Stromal cell of bone marrow (primary cell): ENCODE measurements around the gene DHX57.
"Not testable (repeated sequence)": the region's sequence is repeated elsewhere in the genome, so short reads cannot be mapped to it uniquely, and the experiment has no call there.

Experiments used
- DNase-seq: peaks from one replicate; pipeline ENCODE4 v3.0.0-alpha.2; 2012; ENCODE audit warnings: low read depth

DHX57 gene

DNA sequence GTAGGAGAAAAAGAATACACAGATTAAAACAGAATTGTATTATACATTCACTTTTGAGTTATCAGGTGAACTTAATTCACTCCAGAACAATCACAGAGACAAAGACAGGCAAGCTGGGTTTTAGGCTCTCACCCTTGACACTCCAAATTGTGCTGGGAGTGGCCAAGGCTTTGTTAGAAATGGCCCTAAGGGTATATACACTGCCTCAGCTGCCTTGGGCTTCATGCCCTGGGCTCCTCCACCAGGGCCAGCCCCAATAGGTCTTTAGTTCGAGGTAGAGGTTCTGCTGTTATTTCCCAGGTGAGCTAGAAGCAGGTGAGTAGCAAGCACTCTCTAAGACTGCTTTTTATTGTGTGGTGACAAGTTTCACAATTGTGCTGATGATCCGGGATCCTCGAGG, 77.8 kb downstream of the DHX57 start:
- DNase-seq: no peak

DNA sequence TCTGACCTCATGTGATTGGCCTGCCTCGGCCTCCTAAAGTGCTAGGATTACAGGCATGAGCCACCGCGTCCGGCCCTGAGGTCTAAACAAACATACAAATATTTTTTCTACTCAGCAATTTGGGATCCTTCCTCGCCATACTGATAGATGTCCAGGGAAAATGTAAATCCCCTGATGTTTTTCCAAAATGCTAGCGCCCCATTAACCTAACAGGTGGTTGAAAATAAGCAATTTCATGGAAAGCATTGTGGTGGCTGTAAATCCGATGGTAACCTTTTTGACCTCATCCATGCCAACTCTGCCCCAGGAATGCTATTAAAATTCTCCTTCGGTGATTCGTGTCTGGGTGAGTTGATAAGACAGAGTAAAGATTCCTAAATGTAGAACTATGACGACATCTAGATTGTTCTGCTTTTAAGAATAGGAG, 78.5 kb downstream of the DHX57 start:
- DNase-seq: no peak

- not testable (repeated sequence) for DNase-seq
Measured at GRCh38 chr2:38795016-38795415, 80.7 kb downstream of the DHX57 start.

DNA sequence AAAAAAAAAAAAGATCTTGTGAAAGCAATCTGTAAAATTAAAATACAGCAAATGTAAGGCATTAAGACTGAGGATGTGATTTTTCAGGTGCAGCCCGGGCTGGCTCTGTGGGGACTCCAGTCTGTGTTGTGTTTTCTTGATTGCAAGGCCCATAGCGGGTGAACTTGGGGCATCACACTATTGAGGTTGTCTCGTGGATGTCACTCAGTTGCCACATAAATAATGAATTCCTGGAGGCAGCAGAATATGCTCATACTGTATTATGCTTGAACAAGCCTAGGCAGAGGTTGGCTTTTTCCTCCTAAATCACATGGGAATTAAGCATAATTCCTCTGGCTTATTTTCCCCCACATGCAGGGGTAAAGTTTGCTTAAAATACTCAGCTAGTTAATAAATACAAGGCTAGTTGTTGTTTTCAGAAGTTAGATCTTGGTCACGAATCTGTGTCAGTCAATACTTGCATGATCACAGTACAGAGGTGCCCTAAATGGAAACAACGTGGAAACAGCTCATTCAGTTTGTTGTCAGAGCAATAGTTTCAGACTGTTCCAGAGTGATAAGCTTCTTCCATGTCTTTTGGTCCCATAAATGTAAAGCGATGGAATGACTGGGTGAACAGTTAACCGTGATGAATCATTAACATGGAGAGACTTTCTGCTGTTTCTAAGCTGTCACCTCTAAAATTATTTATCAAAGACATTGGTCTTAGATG, 81.3 kb downstream of the DHX57 start:
- no peak for DNase-seq

GRCh38 chr2:38793511-38793910, 82.2 kb downstream of the DHX57 start:
- no peak for DNase-seq

DNA sequence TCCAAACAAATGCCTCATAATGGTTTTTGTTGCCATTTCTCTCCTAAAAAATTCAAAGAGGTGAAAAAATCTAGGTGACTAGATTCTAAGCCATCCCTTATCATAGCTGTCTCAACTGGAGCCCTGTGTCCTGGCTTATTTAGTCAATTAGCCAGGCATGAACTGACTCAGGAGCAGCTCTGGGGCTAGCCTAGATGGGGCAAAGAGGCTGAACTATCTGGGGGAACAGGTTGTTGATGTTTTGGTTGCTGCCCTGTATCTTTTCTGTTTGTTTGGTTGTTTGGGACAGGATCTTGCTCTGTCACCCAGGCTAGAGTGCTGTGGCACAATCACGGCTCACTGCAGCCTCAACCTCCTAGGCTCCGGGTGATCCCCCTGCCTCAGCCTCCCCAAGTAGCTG, 83.0 kb downstream of the DHX57 start:
- no peak for DNase-seq

DNA sequence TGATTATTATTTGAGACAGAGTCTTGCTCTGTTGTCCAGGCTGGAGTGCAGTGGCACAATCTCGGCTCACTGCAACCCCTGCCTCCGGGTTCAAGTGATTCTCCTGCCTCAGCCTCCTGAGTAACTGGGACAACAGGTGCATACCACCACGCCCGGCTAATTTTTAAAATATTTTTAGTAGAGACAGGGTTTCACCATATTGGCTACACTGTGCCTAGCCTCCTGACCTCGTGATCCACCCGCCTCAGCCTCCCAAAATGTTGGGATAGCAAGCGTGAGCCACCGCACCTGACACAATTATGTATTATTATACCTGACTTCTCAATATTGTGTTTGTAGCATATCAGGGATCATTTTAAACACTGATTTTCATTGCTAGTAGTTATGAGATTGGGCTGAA, 83.4 kb downstream of the DHX57 start:
- DNase-seq: not testable (repeated sequence)

GRCh38 chr2:38791744-38792143, 84.0 kb downstream of the DHX57 start:
- DNase-seq: no peak

GRCh38 chr2:38789691-38790090, 86.0 kb downstream of the DHX57 start:
- DNase-seq: no peak

DNA sequence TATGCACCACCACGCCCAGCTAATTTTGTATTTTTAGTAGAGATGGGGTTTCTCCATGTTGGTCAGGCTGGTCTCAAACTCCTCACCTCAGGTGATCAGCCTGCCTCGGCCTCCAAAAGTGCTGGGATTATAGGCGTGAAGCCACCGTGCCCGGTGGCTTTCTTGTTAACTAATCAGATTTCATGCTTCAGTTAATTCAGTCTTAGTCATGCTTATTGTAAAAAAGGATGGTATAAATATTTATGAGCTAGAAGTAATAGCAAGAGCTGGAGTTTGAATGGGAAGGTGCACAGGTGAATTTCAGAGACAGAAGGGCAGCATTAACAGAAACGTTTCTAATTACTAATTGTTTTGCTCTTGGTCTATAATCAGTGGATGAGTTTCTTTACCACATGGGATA, 87.4 kb downstream of the DHX57 start:
- DNase-seq: no peak

GRCh38 chr2:38783586-38783985, 92.1 kb downstream of the DHX57 start:
- no peak for DNase-seq

DNA sequence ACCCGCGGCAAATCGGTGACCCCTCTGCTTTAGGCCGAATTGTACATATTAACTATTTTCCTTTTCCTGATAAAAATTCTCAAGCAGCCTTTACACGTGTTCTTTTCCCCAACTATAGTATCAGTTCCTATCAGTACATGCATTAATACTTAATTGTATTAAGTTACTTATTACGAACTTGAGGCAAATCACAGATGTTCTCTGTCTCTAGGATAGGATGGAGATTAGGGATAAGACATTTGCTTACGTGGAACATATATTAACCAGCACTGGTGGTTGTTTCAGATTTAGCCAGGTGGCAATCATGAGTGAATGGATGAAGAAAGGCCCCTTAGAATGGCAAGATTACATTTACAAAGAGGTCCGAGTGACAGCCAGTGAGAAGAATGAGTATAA, 97.0 kb downstream of the DHX57 start:
- DNase-seq: no peak

- no peak for DNase-seq
Measured at GRCh38 chr2:38776531-38776930, 99.2 kb downstream of the DHX57 start.

DNA sequence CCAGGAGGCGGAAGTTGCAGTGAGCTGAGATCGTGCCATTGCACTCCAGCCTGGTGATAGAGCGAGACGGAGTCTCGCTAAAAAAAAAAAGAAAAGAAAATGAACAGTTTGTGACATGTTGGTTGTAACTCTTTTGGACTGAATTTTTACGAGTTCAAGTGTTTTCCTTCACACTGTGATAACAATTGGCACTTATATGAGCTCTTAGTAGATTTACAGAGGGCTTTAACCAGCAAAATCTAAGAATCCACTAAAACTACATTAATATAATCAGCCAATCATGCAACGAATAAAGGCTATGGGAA, 99.9 kb downstream of the DHX57 start:
- DNase-seq: no peak

DNA sequence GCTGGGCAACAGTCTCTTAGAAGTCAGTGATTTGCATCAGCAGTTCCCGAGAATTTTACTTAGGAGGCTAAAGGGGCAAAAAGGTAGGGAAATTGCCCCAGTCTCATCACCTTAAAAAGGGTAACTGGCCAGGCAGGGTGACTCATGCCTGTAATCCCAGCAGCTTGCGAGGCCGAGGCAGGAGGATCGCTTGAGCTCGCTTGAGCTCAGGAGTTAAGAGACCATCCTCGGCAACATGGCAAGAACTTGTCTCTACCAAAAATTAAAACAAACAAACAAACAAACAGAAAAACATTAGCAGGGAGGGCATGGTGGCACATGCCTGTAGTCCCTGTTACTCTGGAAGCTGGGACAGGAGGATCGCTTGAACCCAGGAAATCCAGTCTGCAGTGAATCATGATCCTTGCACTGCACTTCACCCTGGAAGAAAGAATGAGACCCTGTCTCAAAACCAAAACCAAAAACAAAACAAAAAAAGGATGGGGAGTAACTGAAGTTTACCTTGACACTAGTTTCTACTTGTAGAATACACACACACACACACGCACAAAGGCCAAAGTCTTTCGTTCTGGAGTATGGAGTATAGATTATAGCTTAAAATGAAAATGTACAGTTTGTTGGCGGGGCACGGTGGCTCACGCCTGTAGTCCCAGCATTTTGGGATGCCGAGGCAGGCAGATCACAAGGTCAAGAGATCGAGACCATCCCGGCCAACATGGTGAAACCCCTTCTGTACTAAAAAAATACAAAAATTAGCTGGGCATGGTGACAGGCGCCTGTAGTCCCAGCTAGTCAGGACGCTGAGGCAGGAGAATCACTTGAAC, 100.4 kb downstream of the DHX57 start:
- no peak for DNase-seq

- DNase-seq: peak; percentile 10
Measured at GRCh38 chr2:38771632-38772031, 104.1 kb downstream of the DHX57 start.

DNA sequence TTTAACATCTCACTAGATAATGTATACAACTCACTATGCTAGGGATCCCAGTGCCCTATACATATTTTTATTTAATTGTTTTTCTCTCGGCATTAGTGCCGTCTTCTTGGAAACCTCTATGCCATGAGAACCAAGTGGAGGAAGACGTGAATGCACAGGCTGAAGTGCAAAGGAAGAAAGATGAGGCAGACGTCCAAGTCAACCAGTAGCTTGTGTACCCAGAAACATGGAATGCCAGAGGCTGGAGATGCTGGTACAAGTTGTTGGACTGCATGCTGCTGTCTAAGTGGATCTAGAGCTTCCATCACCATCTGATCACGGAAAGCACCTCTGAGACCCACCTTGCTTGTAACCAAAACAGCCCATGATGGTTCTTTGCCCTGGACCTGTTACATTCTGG, 110.2 kb downstream of the DHX57 start:
- no peak for DNase-seq

GRCh38 chr2:38765149-38765548, 110.6 kb downstream of the DHX57 start:
- DNase-seq: no peak

- no peak for DNase-seq
Measured at GRCh38 chr2:38763728-38764127, 112.0 kb downstream of the DHX57 start.

GRCh38 chr2:38763228-38763627, 112.5 kb downstream of the DHX57 start:
- no peak for DNase-seq

- not testable (repeated sequence) for DNase-seq
Measured at GRCh38 chr2:38755891-38756290, 119.8 kb downstream of the DHX57 start.

- no peak for DNase-seq
Measured at GRCh38 chr2:38754506-38754905, 121.2 kb downstream of the DHX57 start.

- DNase-seq: no peak
Measured at GRCh38 chr2:38754049-38754448, 121.7 kb downstream of the DHX57 start.
